Body of pancreas (tissue), 4 donors: ENCODE measurements around the gene C6orf62.
"Not testable (repeated sequence)": the region's sequence is repeated elsewhere in the genome, so short reads cannot be mapped to it uniquely, and the experiment has no call there.

Source experiments
- POLR2A ChIP-seq, 3 donors: fragments of 450-650 bp; IDR thresholded peaks; one replicate each; pipeline ENCODE4 v1.6.1; 2016; ENCODE audit warnings: antibody characterized with exemption in 3 of 3, mild to moderate bottlenecking in 2 of 3
- TF ChIP-seq, protein P1 (sequence below), 7 experiments: fragments of 450-650 bp in 4 of 7; fragments of 200-600 bp in 3 of 7; sonication (generic) in 3 of 7; IDR thresholded peaks; one replicate each; pipeline ENCODE4 v1.5.1; 2016 to 2019; ENCODE audit warnings: antibody characterized with exemption in 7 of 7

DNA sequence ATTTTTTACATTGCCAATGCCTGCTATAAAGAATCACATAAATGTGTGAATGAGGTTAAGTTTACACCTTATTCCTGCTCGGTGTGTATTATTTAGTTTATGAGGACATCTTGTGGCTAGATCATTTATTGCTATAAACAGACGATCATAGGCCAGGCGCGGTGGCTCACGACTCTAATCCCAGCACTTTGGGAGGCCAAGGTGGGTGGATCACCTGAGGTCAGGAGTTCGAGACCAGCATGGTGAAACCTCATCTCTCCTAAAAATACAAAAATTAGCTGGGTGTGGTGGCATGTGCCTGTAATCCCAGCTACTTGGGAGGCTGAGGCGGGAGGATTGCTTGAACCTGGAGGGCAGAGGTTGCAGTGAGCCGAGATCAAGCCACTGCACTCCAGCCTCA, 23.3 kb downstream of the C6orf62 start:
- TF ChIP-seq, protein P1, sequence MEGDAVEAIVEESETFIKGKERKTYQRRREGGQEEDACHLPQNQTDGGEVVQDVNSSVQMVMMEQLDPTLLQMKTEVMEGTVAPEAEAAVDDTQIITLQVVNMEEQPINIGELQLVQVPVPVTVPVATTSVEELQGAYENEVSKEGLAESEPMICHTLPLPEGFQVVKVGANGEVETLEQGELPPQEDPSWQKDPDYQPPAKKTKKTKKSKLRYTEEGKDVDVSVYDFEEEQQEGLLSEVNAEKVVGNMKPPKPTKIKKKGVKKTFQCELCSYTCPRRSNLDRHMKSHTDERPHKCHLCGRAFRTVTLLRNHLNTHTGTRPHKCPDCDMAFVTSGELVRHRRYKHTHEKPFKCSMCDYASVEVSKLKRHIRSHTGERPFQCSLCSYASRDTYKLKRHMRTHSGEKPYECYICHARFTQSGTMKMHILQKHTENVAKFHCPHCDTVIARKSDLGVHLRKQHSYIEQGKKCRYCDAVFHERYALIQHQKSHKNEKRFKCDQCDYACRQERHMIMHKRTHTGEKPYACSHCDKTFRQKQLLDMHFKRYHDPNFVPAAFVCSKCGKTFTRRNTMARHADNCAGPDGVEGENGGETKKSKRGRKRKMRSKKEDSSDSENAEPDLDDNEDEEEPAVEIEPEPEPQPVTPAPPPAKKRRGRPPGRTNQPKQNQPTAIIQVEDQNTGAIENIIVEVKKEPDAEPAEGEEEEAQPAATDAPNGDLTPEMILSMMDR (IDR thresholded peaks at IDR 0.05): peak in 6 of 7 experiments; percentile 46 to 79 (median 72)
- not testable (repeated sequence) for TF ChIP-seq POLR2A (IDR thresholded peaks at IDR 0.05)
